ENCODE measurements around the gene ENTPD5. TPM values are rescaled to one million over a fixed set of nuclear protein-coding genes. Genes with fewer than 3 reads are reported as not detected.

ENTPD5 gene
- total and polyA plus RNA-seq, 4 donors: 38.1 to 276 (median 76.5) TPM

DNA sequence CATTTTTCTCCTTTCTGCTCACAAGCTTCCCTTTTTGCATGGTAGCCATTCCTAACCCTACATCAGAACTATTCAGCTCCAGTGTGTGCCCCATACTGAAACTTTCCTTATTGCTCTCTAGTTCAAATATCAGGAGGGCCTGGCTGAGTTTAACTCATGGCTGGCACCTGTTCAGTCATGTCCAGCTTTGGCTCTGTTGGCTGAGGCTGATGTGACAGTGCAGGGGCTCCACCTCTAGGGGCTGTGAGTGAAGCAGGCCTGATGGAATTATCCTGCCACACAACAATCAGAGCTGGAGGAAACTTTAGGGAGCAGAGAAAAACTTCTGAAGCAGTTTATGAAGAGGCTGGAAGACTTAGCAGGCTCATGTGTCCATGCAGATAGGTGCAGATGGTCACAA lies 60.5 kb downstream of the ENTPD5 start:
- Histone ChIP-seq H3K27ac (ENCODE audit: low read depth in 1 of 2, low read length in 2 of 2) (no peak overlapping the region), H3K36me3 (ENCODE audit: control insufficient read depth in 4 of 4, insufficient read depth in 3 of 4, low read depth in 1 of 4, low read length in 3 of 4) (peaks cover 8 to 75% (median 66%) of the 10 kb centered on the region in 4 donors), H3K27me3 (ENCODE audit: control insufficient read depth in 4 of 4, insufficient read depth in 4 of 4, low read length in 3 of 4) (no peaks in the 10 kb centered on the region), H3K4me3 (ENCODE audit: low read depth in 1 of 3, low read length in 3 of 3) (no peak overlapping the region), H3K9me3 (ENCODE audit: control insufficient read depth in 4 of 4, low read length in 3 of 4) (no peaks in the 10 kb centered on the region), H3K9ac (ENCODE audit: low read depth in 1 of 2, low read length in 2 of 2) (no peak overlapping the region), H3K4me1 (ENCODE audit: control insufficient read depth in 4 of 4, insufficient read depth in 4 of 4, low read length in 3 of 4) (no peaks in the 10 kb centered on the region)
- DNase-seq (ENCODE audit: low spot score): no peak
- TF ChIP-seq, protein P1, sequence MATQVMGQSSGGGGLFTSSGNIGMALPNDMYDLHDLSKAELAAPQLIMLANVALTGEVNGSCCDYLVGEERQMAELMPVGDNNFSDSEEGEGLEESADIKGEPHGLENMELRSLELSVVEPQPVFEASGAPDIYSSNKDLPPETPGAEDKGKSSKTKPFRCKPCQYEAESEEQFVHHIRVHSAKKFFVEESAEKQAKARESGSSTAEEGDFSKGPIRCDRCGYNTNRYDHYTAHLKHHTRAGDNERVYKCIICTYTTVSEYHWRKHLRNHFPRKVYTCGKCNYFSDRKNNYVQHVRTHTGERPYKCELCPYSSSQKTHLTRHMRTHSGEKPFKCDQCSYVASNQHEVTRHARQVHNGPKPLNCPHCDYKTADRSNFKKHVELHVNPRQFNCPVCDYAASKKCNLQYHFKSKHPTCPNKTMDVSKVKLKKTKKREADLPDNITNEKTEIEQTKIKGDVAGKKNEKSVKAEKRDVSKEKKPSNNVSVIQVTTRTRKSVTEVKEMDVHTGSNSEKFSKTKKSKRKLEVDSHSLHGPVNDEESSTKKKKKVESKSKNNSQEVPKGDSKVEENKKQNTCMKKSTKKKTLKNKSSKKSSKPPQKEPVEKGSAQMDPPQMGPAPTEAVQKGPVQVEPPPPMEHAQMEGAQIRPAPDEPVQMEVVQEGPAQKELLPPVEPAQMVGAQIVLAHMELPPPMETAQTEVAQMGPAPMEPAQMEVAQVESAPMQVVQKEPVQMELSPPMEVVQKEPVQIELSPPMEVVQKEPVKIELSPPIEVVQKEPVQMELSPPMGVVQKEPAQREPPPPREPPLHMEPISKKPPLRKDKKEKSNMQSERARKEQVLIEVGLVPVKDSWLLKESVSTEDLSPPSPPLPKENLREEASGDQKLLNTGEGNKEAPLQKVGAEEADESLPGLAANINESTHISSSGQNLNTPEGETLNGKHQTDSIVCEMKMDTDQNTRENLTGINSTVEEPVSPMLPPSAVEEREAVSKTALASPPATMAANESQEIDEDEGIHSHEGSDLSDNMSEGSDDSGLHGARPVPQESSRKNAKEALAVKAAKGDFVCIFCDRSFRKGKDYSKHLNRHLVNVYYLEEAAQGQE (IDR thresholded peaks at IDR 0.05): no peak
- no peak for TF ChIP-seq HNF4A (conservative IDR thresholded peaks at IDR 0.05)
- no peak for TF ChIP-seq GABPA (IDR thresholded peaks at IDR 0.05 in 1 of 2, conservative IDR thresholded peaks at IDR 0.05 in 1 of 2)
- TF ChIP-seq NR2F2 (IDR thresholded peaks at IDR 0.05): no peak
- TF ChIP-seq FOXA2 (IDR thresholded peaks at IDR 0.05): no peak
- no peak for TF ChIP-seq JUND (IDR thresholded peaks at IDR 0.05)
- TF ChIP-seq, protein P2, sequence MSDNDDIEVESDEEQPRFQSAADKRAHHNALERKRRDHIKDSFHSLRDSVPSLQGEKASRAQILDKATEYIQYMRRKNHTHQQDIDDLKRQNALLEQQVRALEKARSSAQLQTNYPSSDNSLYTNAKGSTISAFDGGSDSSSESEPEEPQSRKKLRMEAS (IDR thresholded peaks at IDR 0.05): no peak
- TF ChIP-seq HNF4G (IDR thresholded peaks at IDR 0.05): no peak
- no peak for TF ChIP-seq SP1 (IDR thresholded peaks at IDR 0.05)

DNA sequence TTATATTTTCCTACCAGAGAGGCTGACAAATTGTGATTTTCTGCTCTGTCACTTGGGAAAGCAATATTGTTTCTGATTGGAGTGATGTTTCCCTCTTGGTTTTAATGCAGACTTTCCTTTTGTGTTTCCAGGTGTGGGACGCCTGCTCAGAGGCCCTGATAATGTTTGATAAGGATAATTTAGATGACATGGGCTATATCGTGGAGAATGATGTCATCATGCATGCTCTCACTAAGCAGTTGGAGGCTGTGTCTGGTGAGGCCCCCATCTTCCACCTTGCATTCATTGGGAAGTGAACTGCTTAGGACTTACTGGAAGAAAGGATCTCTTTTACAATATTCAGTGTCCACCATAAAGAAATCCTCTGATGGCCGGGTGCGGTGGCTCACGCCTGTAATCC lies 63.4 kb downstream of the ENTPD5 start:
- peaks cover 7 to 53% (median 45%) of the 10 kb centered on the region in 4 donors for H3K36me3 ChIP-seq (ENCODE audit: control insufficient read depth in 4 of 4, insufficient read depth in 3 of 4, low read depth in 1 of 4, low read length in 3 of 4)
- no peak for DNase-seq (ENCODE audit: low spot score)
- H3K4me3 ChIP-seq (ENCODE audit: low read depth in 1 of 3, low read length in 3 of 3): no peak overlapping the region
- H3K9ac ChIP-seq (ENCODE audit: low read depth in 1 of 2, low read length in 2 of 2): no peak overlapping the region
- WGBS: 88% methylated on average over 5 of the region's 5 CpGs
- H3K27me3 ChIP-seq (ENCODE audit: control insufficient read depth in 4 of 4, insufficient read depth in 4 of 4, low read length in 3 of 4): no peaks in the 10 kb centered on the region
- TF ChIP-seq FOXA1 (IDR thresholded peaks at IDR 0.05): no peak
- TF ChIP-seq RAD21 (IDR thresholded peaks at IDR 0.05): no peak
- TF ChIP-seq, protein P3, sequence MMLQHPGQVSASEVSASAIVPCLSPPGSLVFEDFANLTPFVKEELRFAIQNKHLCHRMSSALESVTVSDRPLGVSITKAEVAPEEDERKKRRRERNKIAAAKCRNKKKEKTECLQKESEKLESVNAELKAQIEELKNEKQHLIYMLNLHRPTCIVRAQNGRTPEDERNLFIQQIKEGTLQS (IDR thresholded peaks at IDR 0.05): no peak
- H3K9me3 ChIP-seq (ENCODE audit: control insufficient read depth in 4 of 4, low read length in 3 of 4): no peaks in the 10 kb centered on the region
- no peak overlapping the region for H3K27ac ChIP-seq (ENCODE audit: low read depth in 1 of 2, low read length in 2 of 2)
- peaks cover 3 to 9% (median 6%) of the 10 kb centered on the region in 4 donors for H3K4me1 ChIP-seq (ENCODE audit: control insufficient read depth in 4 of 4, insufficient read depth in 4 of 4, low read length in 3 of 4)

GRCh38 chr14:73953731-73954130 lies 65.4 kb downstream of the ENTPD5 start:
- no peak for DNase-seq (ENCODE audit: low spot score)
- H3K27ac ChIP-seq (ENCODE audit: low read depth in 1 of 2, low read length in 2 of 2): no peak overlapping the region
- H3K4me3 ChIP-seq (ENCODE audit: low read depth in 1 of 3, low read length in 3 of 3): no peak overlapping the region
- H3K4me1 ChIP-seq (ENCODE audit: control insufficient read depth in 4 of 4, insufficient read depth in 4 of 4, low read length in 3 of 4): peaks cover 5 to 17% (median 10%) of the 10 kb centered on the region in 4 donors
- H3K36me3 ChIP-seq (ENCODE audit: control insufficient read depth in 4 of 4, insufficient read depth in 3 of 4, low read depth in 1 of 4, low read length in 3 of 4): peaks cover 4 to 41% (median 29%) of the 10 kb centered on the region in 4 donors
- WGBS: 97% methylated on average over 1 of the region's 1 CpG
- H3K9ac ChIP-seq (ENCODE audit: low read depth in 1 of 2, low read length in 2 of 2): no peak overlapping the region
- TF ChIP-seq TAF1 (conservative IDR thresholded peaks at IDR 0.05) (no peak), EGR1 (IDR thresholded peaks at IDR 0.05; ENCODE audit: low read depth in 2 of 2) (no peak), FOXA2 (IDR thresholded peaks at IDR 0.05) (no peak), HNF4G (IDR thresholded peaks at IDR 0.05) (no peak), JUND (IDR thresholded peaks at IDR 0.05) (no peak), CTCF (IDR thresholded peaks at IDR 0.05; ENCODE audit: low read depth, low read length, missing input control) (no peak)
- TF ChIP-seq, protein P2 (IDR thresholded peaks at IDR 0.05): no peak
- no peaks in the 10 kb centered on the region for H3K27me3 ChIP-seq (ENCODE audit: control insufficient read depth in 4 of 4, insufficient read depth in 4 of 4, low read length in 3 of 4)
- no peaks in the 10 kb centered on the region for H3K9me3 ChIP-seq (ENCODE audit: control insufficient read depth in 4 of 4, low read length in 3 of 4)

Measured in liver (tissue), 9 donors.